Mucosa of rectum (tissue), 2 donors: Measurements from ENCODE around the gene SNRPD3.
"Not testable (repeated sequence)": the region's sequence is repeated elsewhere in the genome, so short reads cannot be mapped to it uniquely, and the experiment has no call there.

ENCODE experiments used
- H3K27ac ChIP-seq, 2 donors: one replicate each; pipeline ENCODE4 v1.7.0; 2013; ENCODE audit warnings: inconsistent platforms in 2 of 2, low read depth in 2 of 2, low read length in 2 of 2
- H3K27me3 ChIP-seq, 2 donors: one replicate each; pipeline ENCODE4 v1.7.0; 2013; ENCODE audit warnings: low read length in 2 of 2; ENCODE audit not compliant: control insufficient read depth in 2 of 2, insufficient read depth in 2 of 2
- H3K36me3 ChIP-seq, 2 donors: one replicate each; pipeline ENCODE4 v1.7.0; 2013; ENCODE audit warnings: low read length in 2 of 2; ENCODE audit not compliant: control insufficient read depth in 2 of 2, insufficient read depth in 2 of 2
- H3K4me1 ChIP-seq, 2 donors: one replicate each; pipeline ENCODE4 v1.7.0; 2013; ENCODE audit warnings: low read length in 2 of 2, mild to moderate bottlenecking in 1 of 2; ENCODE audit not compliant: control insufficient read depth in 2 of 2, insufficient read depth in 2 of 2
- H3K4me3 ChIP-seq, 2 donors: one replicate each; pipeline ENCODE4 v1.7.0; 2013; ENCODE audit warnings: low read length in 2 of 2
- H3K9ac ChIP-seq, 2 donors: one replicate each; pipeline ENCODE4 v1.7.0; 2013; ENCODE audit warnings: low read length in 2 of 2, low read depth in 1 of 2, mild to moderate bottlenecking in 1 of 2
- H3K9me3 ChIP-seq, 2 donors: one replicate each; pipeline ENCODE4 v1.7.0; 2013; ENCODE audit warnings: low read length in 2 of 2; ENCODE audit not compliant: control insufficient read depth in 2 of 2
- donor health status: healthy.
- donor health status: Normal muscosa, but diverticular disease.

Gene SNRPD3

GRCh38 chr22:24607429-24607983 lies 51.7 kb downstream of the SNRPD3 start:
- not testable (repeated sequence) for H3K9ac ChIP-seq, H3K36me3 ChIP-seq, H3K27ac ChIP-seq, H3K27me3 ChIP-seq, H3K4me1 ChIP-seq, H3K9me3 ChIP-seq
- peak overlapping the region in 1 of 2 donors; percentile 13 for H3K4me3 ChIP-seq

DNA sequence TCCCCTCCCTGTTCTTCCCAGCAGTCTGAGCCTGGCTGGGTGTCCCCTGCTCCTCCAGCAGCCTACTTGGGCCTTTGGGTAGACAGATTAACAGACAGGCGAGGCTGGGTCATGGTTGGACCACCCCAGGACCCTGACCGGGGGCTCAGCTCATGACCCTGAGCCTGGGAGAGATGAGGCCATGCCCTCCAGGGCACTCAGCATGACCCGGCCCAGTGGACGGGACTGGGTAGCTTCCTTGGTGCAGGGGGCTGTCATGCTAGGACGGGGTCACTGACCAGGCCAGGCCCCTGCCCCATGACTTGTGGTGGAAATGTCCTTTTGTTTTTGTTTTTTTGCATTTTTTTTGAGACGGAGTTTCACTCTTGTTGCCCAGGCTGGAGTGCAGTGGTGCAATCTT lies 52.5 kb downstream of the SNRPD3 start:
- not testable (repeated sequence) for H3K27ac ChIP-seq, H3K27me3 ChIP-seq, H3K4me3 ChIP-seq

GRCh38 chr22:24609888-24610287 lies 54.1 kb downstream of the SNRPD3 start:
- not testable (repeated sequence) for H3K27ac ChIP-seq, H3K9me3 ChIP-seq, H3K4me1 ChIP-seq, H3K36me3 ChIP-seq, H3K27me3 ChIP-seq, H3K4me3 ChIP-seq, H3K9ac ChIP-seq

More for the DNA sequence above, 52.5 kb downstream of the SNRPD3 start:
- not testable (repeated sequence) for H3K9ac ChIP-seq, H3K4me1 ChIP-seq, H3K9me3 ChIP-seq, H3K36me3 ChIP-seq

DNA sequence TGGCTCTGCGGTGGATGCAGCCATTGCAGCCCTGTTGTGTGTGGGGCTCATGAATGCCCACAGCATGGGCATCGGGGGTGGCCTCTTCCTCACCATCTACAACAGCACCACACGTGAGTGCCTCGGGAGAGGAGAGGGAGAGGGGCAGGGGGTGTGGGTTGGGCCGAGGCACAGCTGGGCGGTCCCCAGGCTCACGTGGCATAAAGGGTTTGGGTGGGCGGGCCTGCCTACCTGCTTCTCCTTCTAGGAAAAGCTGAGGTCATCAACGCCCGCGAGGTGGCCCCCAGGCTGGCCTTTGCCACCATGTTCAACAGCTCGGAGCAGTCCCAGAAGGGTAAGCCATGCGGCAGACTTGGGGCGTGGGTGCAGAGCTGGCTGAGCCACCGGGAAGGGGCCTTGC lies 59.0 kb downstream of the SNRPD3 start:
- H3K4me3 ChIP-seq, H3K27ac ChIP-seq, H3K9ac ChIP-seq, H3K27me3 ChIP-seq, H3K4me1 ChIP-seq, H3K36me3 ChIP-seq, H3K9me3 ChIP-seq: not testable (repeated sequence)

- H3K9ac ChIP-seq, H3K27me3 ChIP-seq, H3K4me3 ChIP-seq, H3K36me3 ChIP-seq, H3K9me3 ChIP-seq, H3K4me1 ChIP-seq, H3K27ac ChIP-seq: not testable (repeated sequence)
These were observed 65.4 kb downstream of the SNRPD3 start for GRCh38 chr22:24621244-24621643.

DNA sequence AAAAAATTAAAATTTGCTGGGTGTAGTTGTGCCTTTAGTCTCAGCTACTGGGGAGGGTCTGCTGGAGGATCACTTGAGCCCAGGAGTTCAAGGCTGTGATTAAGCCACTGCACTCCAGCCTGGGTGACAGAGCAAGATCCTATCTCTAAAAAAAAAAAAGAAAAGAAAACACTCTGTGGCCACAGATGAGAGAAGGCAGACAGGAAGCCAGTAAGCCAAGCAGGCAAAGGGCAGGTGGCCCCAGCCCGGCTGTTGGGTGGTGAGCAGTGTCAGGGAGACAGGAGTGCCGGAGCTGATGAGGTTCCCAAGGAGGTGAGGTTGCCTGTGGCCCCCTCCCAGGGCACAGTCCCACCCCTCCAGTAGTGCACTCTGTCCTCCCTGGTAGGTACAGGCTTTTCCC lies 66.8 kb downstream of the SNRPD3 start:
- H3K27ac ChIP-seq, H3K27me3 ChIP-seq: not testable (repeated sequence)

More for the DNA sequence above, 66.8 kb downstream of the SNRPD3 start:
- H3K4me1 ChIP-seq, H3K36me3 ChIP-seq, H3K9ac ChIP-seq, H3K4me3 ChIP-seq, H3K9me3 ChIP-seq: not testable (repeated sequence)
